ENCODE measurements around the gene PLEKHG5. TPM values are rescaled to one million over a fixed set of nuclear protein-coding genes. Genes with fewer than 3 reads are reported as not detected.
"Not testable (repeated sequence)": the region's sequence is repeated elsewhere in the genome, so short reads cannot be mapped to it uniquely, and the experiment has no call there.

The PLEKHG5 gene
- total RNA-seq, 4 donors from 2014 or later, result 6.6 to 24.6 (median 7.9) TPM

- DNase-seq (ENCODE audit: low spot score) (no peak), ATAC-seq (ENCODE audit: low FRiP score) (no peak)
These were observed 43.4 kb downstream of the PLEKHG5 start for GRCh38 chr1:6447818-6448748.

DNA sequence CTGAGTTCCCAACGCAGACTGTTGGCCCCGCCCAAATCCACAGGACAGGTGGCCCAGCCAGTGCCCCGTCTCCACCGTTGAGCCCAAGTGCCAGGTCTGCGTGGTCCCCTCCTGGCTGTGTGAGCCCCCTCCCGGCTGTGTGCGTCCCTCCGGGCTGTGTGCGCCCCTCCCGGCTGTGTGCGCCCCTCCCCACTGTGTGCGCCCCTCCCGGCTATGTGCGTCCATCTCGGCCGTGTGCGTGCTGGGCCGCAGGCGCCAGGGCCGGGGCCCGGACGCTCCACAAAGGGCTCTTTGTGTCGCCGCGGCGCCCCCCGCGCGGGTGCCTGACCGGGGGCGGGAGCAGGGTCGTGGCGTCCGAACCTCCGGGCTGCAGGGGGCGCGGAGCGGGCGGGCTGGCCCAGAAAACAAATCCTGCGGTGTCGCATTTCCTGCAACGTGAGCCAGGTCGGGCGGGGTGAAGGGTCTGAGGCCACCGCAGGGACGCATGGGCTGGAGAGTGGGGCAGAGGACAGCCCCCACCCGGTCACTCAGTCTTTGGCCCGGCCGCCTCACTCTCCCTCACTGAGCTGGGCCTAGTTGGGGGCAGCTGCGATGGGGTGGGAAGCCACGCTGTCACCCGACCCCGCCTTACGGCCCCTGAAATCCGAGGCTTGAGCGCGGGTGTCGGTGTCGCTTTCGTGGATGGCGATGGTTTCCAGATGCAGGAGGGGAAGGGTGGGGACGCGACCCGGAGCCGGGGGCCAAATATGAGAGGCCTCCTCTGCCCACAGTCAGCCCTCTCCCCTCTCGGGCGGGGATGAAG is 44.2 kb downstream of the PLEKHG5 start:
- ATAC-seq (ENCODE audit: low FRiP score) (no peak), DNase-seq (ENCODE audit: low spot score) (no peak)
- no peak for TF ChIP-seq CTCF (IDR thresholded peaks at IDR 0.05)

More at GRCh38 chr1:6447818-6448748, 43.4 kb downstream of the PLEKHG5 start:
- no peak for TF ChIP-seq CTCF (IDR thresholded peaks at IDR 0.05)

DNA sequence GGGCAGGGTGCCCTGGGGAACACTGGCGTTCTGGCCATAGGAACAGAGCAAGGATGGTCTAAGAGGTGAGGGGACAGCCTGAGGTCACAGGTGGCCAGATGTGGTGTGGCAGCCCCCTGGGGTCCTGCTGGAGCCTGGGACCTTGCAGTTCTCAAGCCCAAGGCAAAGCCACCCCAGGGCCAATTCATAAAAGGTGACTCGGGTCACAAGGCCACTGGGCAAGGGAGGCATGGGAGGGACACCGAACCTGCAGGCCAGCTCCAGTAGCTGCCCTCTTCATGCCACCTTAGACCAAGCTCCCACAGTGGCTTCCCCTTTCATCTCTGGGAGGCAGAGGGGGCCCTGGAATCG is 44.8 kb downstream of the PLEKHG5 start:
- DNase-seq (ENCODE audit: low spot score) (no peak), ATAC-seq (ENCODE audit: low FRiP score) (no peak)
- TF ChIP-seq CTCF (IDR thresholded peaks at IDR 0.05), result no peak

DNA sequence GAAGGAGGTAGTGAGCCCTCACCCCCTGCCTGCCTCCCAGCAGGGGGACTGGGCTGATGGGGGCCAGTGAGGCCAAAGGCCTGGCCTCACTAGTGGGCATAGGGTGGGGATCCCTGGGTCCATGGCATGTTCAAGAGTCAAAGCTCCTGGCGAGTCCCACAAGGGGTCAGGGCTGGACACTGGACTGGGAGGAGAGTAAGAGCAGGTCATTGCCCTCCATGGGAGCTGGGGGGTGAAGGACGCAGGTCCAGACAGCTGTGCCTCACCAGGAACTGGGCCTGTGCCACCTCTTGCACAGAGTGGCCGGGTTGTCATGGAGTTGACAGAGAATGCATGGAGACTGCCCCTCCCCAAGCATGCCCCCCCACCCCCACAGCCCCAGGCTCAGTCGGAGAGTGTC is 45.5 kb downstream of the PLEKHG5 start:
- not testable (repeated sequence) for DNase-seq (ENCODE audit: low spot score); ATAC-seq (ENCODE audit: low FRiP score)

- TF ChIP-seq CTCF (IDR thresholded peaks at IDR 0.05), result no peak
- ATAC-seq (ENCODE audit: low FRiP score) (no peak), DNase-seq (ENCODE audit: low spot score) (no peak)
These were observed 46.3 kb downstream of the PLEKHG5 start for GRCh38 chr1:6445062-6445763.

- TF ChIP-seq CTCF (IDR thresholded peaks at IDR 0.05), result no peak
- ATAC-seq (ENCODE audit: low FRiP score) (no peak), DNase-seq (ENCODE audit: low spot score) (no peak)
These were observed 47.1 kb downstream of the PLEKHG5 start for GRCh38 chr1:6444377-6444776.

Data from omental fat pad (tissue), 4 donors.